IMR-90 (cell line): ENCODE data around the gene SURF6. TPM values are rescaled to one million over a fixed set of nuclear protein-coding genes. Genes with fewer than 3 reads are reported as not detected.
A peak's percentile ranks its signal among the peaks of the same experiment; 100 is the strongest.
"Not testable (repeated sequence)": the region's sequence is repeated elsewhere in the genome, so short reads cannot be mapped to it uniquely, and the experiment has no call there.

Source experiments
- ATAC-seq: fragments of 200-7000 bp; cut with Tn5 transposase; 2 replicates; pipeline ENCODE4 v1.9.1; 2020; ENCODE audit warnings: low read depth, mild to moderate bottlenecking, moderate library complexity
- BruUV-seq: library from RNA; stranded (reverse); fragments of 400-500 nt; replicated peaks from 2 replicates; lab custom pipeline; 2021; lab: Mats Ljungman, UMichigan
- CTCF ChIA-PET: fragments of 300-600 bp; formaldehyde crosslinking; extraction: SDS; loops from one replicate; lab custom pipeline; 2021; ENCODE audit warnings: antibody characterized with exemption; lab: Yijun Ruan, JAX
- POLR2A ChIA-PET: fragments of 300-600 bp; sonication (Branson Sonifier 250); formaldehyde crosslinking; loops from one replicate; lab custom pipeline; 2022; ENCODE audit warnings: antibody characterized with exemption; ENCODE audit not compliant: unreplicated experiment; lab: Charles Lee
- DNase-seq: peaks from one replicate; pipeline ENCODE4 v3.0.0; 2013
- H2AFZ ChIP-seq: replicated peaks from 2 replicates; pipeline ENCODE3; 2013; ENCODE audit warnings: low read length, mild to moderate bottlenecking; ENCODE audit not compliant: poor library complexity
- H2AK5ac ChIP-seq: 2 replicates; pipeline ENCODE4 v1.6.1; 2013; ENCODE audit warnings: low read depth, low read length, inconsistent platforms
- H2AK9ac ChIP-seq: replicated peaks from 2 replicates; pipeline ENCODE3; 2013; ENCODE audit warnings: mild to moderate bottlenecking, low read depth, low read length, moderate library complexity; ENCODE audit not compliant: poor library complexity
- H2BK120ac ChIP-seq: 2 replicates; pipeline ENCODE4 v1.6.1; 2013; ENCODE audit warnings: low read depth, low read length, inconsistent platforms
- H2BK15ac ChIP-seq: 3 replicates; pipeline ENCODE4 v1.6.1; 2013; ENCODE audit warnings: low read depth, low read length, inconsistent platforms
- H2BK20ac ChIP-seq: 2 replicates; pipeline ENCODE4 v1.6.1; 2013; ENCODE audit warnings: low read depth, mild to moderate bottlenecking, inconsistent platforms, low read length, moderate library complexity
- H2BK5ac ChIP-seq: 2 replicates; pipeline ENCODE4 v1.6.1; 2013; ENCODE audit warnings: mild to moderate bottlenecking, low read depth, low read length, inconsistent platforms; ENCODE audit not compliant: poor library complexity, severe bottlenecking
- H3K14ac ChIP-seq: replicated peaks from 2 replicates; pipeline ENCODE4 v1.6.1; 2013; ENCODE audit warnings: low read depth, low read length, inconsistent platforms
- H3K18ac ChIP-seq: 2 replicates; pipeline ENCODE4 v1.6.1; 2013; ENCODE audit warnings: low read depth, low read length, control low read depth
- H3K23ac ChIP-seq: 2 replicates; pipeline ENCODE4 v1.6.1; 2013; ENCODE audit warnings: low read depth, low read length, inconsistent platforms
- H3K27ac ChIP-seq: 2 replicates; pipeline ENCODE4 v1.5.1; 2013; ENCODE audit warnings: mild to moderate bottlenecking, control low read depth, low read length; ENCODE audit not compliant: insufficient read depth
- H3K27me3 ChIP-seq: 2 replicates; pipeline ENCODE4 v1.6.1; 2013; ENCODE audit warnings: low read length; ENCODE audit not compliant: control insufficient read depth, insufficient read depth
- H3K36me3 ChIP-seq: 2 replicates; pipeline ENCODE4 v1.6.1; 2013; ENCODE audit warnings: low read length, mixed read lengths; ENCODE audit not compliant: control insufficient read depth, insufficient read depth
- H3K4ac ChIP-seq: 2 replicates; pipeline ENCODE4 v1.6.1; 2013; ENCODE audit warnings: low read depth, low read length, inconsistent platforms
- H3K4me1 ChIP-seq: 2 replicates; pipeline ENCODE4 v1.6.1; 2013; ENCODE audit warnings: low read length, mixed read lengths; ENCODE audit not compliant: control insufficient read depth, insufficient read depth
- H3K4me2 ChIP-seq: 2 replicates; pipeline ENCODE4 v1.6.1; 2013; ENCODE audit warnings: low read depth, mild to moderate bottlenecking, control low read depth, low read length, moderate library complexity
- H3K4me3 ChIP-seq: 2 replicates; pipeline ENCODE4 v1.5.1; 2013; ENCODE audit warnings: low read depth, mild to moderate bottlenecking, control low read depth, low read length, moderate library complexity; ENCODE audit not compliant: insufficient read depth
- H3K56ac ChIP-seq: 2 replicates; pipeline ENCODE4 v1.6.1; 2013; ENCODE audit warnings: low read length, inconsistent platforms; ENCODE audit not compliant: insufficient read depth; ENCODE audit errors: extremely low read depth
- H3K79me1 ChIP-seq, 2 experiments: 2 replicates each; pipeline ENCODE4 v1.6.1; 2013; ENCODE audit warnings: low read length in 2 of 2, inconsistent platforms in 1 of 2, low read depth in 1 of 2
- H3K9ac ChIP-seq: 2 replicates; pipeline ENCODE4 v1.6.1; 2013; ENCODE audit warnings: low read depth, low read length, control low read depth
- H3K9me1 ChIP-seq: 2 replicates; pipeline ENCODE4 v1.6.1; 2013; ENCODE audit warnings: low read length, inconsistent platforms; ENCODE audit not compliant: insufficient read depth
- H3K9me3 ChIP-seq: 2 replicates; pipeline ENCODE4 v1.6.1; 2013; ENCODE audit warnings: low read length; ENCODE audit not compliant: control insufficient read depth, insufficient read depth
- H4K20me1 ChIP-seq: 2 replicates; pipeline ENCODE4 v1.6.1; 2013; ENCODE audit warnings: low read length, inconsistent platforms; ENCODE audit not compliant: insufficient read depth
- H4K5ac ChIP-seq: 2 replicates; pipeline ENCODE4 v1.6.1; 2013; ENCODE audit warnings: mild to moderate bottlenecking, low read depth, low read length, control low read depth
- H4K8ac ChIP-seq, 2 experiments: 2 replicates each; pipeline ENCODE4 v1.6.1; 2013; ENCODE audit warnings: low read depth in 2 of 2, low read length in 2 of 2, control low read depth in 1 of 2, inconsistent platforms in 1 of 2
- H4K91ac ChIP-seq: 2 replicates; pipeline ENCODE4 v1.6.1; 2013; ENCODE audit warnings: low read depth, low read length, inconsistent platforms; ENCODE audit not compliant: insufficient read depth
- CHD1 ChIP-seq: IDR thresholded peaks from 2 replicates; pipeline ENCODE4 v1.6.1; 2012; ENCODE audit warnings: low read depth, low read length, improper control_type of control experiment
- MAFK ChIP-seq: IDR thresholded peaks from 2 replicates; pipeline ENCODE4 v1.6.1; 2012; ENCODE audit warnings: low read depth, low read length, improper control_type of control experiment
- WGBS, 2 experiments: methylation state at CpG; one replicate each; pipeline versions ENCODE4 v1.1.5 to v1.1.7; 2013; ENCODE audit warnings: missing lambda C conversion rate in 2 of 2; ENCODE audit not compliant: insufficient read length in 1 of 2; ENCODE audit errors: extremely low coverage in 2 of 2; 5-methylcytosine and 5-hydroxymethylcytosine counted together
- dilution Hi-C: fragments of 300-500 bp; cut with HindIII; formaldehyde crosslinking; loops from one replicate; pipeline ENCODE4 v1.14.3; 2018; ENCODE audit warnings: low sequenced_read_pairs; ENCODE audit not compliant: unreplicated experiment
- in situ Hi-C: fragments of 300-500 bp; cut with MboI; formaldehyde crosslinking; loops from 3 replicates; pipeline ENCODE4 v1.14.3; 2019; ENCODE audit warnings: low sequenced_read_pairs, inconsistent platforms, mixed read lengths
- intact Hi-C: fragments of 100-400 bp; cut with micrococcal nuclease; formaldehyde crosslinking; loops from 2 replicates; pipeline ENCODE4 v1.10.0; 2022
- polyA plus RNA-seq, 3 experiments: library from polyadenylated mRNA; depleted of rRNA; stranded (reverse); fragments of >200 nt; gene quantifications; 2 replicates each; pipeline ENCODE4 v1.2.3, GENCODE V29; 2012; ENCODE audit warnings: low replicate concordance in 1 of 3
- total RNA-seq: library from RNA; depleted of rRNA; stranded (reverse); fragments of >200 nt; gene quantifications from 2 replicates; pipeline ENCODE4 v1.2.3, GENCODE V29; 2012

The SURF6 gene
- total and polyA plus RNA-seq, 2 of the 4 experiments (the other 2 are of a cell fraction) = 6.1 to 12.8 TPM

DNA sequence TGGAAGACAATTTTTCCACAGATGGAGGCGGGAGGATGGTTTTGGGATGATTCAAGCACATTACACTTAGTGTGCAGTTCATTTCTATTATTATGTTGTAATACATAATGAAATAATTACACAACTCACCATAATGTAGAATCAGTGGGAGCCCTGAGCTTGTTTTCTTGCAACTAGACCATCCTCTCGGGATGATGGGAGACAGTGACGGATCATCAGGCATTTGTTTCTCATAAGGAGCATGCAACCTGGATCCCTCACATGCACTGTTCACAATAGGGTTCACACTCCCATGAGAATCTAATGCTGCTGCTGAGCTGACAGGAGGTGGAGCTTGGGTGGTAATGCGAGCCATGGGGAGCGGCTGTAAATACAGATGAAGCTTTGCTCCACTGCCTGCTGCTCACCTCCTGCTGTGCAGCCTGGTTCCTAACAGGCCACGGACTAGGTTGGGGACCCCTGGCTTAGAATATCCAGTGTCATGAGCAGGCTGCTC lies 41.8 kb upstream of the SURF6 start:
- no peak overlapping the region for H3K56ac ChIP-seq
- H2BK15ac ChIP-seq = no peak overlapping the region
- TF ChIP-seq CHD1 (no peak), MAFK (no peak)
- H3K27me3 ChIP-seq = no peaks in the 10 kb centered on the region
- no peak overlapping the region for H2BK20ac ChIP-seq
- in situ Hi-C loops (no loop called here), dilution Hi-C loops (no loop called here), intact Hi-C loops (no loop called here)
- no peak overlapping the region for H2BK120ac ChIP-seq
- H4K5ac ChIP-seq = no peak overlapping the region
- no peaks in the 10 kb centered on the region for H3K9me3 ChIP-seq
- H3K9me1 ChIP-seq = no peaks in the 10 kb centered on the region; the same call in 1 of the 2 replicates
- H3K36me3 ChIP-seq = peaks cover 5% of the 10 kb centered on the region
- POLR2A ChIA-PET = no interaction called here
- H2AK5ac ChIP-seq = no peak overlapping the region
- no peak overlapping the region for H2BK5ac ChIP-seq
- no peak overlapping the region for H3K4ac ChIP-seq
- DNase-seq (peak; percentile 17), ATAC-seq (no peak)
- no peak overlapping the region for H3K4me2 ChIP-seq
- H4K20me1 ChIP-seq = peaks cover 25% of the 10 kb centered on the region
- H3K27ac ChIP-seq = no peak overlapping the region
- peaks cover 0 to 9% of the 10 kb centered on the region in 2 experiments; a peak in 2 of 4 replicates for H3K79me1 ChIP-seq
- H2AFZ ChIP-seq = no peak overlapping the region
- H3K4me3 ChIP-seq = no peak overlapping the region
- 67% methylated on average over 3 of the region's 6 CpGs; no CpG with 5 or more reads in 1 of the 2 experiments for WGBS, 2 experiments
- H2AK9ac ChIP-seq = no peak overlapping the region
- BruUV-seq = no TSS peak
- no peak overlapping the region for H3K23ac ChIP-seq
- no peak overlapping the region for H3K9ac ChIP-seq
- no peak overlapping the region for H3K14ac ChIP-seq
- no peak overlapping the region for H4K91ac ChIP-seq
- H4K8ac ChIP-seq = no peak overlapping the region
- CTCF ChIA-PET = no interaction called here
- H3K4me1 ChIP-seq = peaks cover under 1% of the 10 kb centered on the region
- H3K18ac ChIP-seq = no peak overlapping the region

DNA sequence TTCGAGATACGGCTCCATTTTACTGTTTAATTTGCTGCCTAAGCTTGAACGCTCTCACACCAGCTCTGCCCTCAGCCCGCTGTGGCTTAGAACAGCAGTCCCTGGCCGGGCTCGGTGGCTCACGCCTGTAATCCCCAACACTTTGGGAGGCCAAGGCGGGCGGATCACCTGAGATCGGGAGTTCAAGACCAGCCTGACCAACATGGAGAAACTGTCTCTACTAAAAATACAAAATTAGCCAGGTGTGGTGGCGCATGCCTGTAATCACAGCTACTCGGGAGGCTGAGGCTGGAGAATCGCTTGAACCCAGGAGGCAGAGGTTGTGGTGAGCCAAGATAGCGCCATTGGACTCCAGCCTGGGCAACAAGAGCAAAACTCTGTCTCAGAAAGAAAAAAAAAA lies 41.3 kb upstream of the SURF6 start:
- POLR2A ChIA-PET = not testable (repeated sequence)

More for the DNA sequence above, 41.3 kb upstream of the SURF6 start:
- H4K8ac ChIP-seq, H3K9me1 ChIP-seq, H3K4me2 ChIP-seq, H3K9ac ChIP-seq, DNase-seq, H2AK9ac ChIP-seq, H4K91ac ChIP-seq, H2BK5ac ChIP-seq, dilution Hi-C loops, H3K36me3 ChIP-seq, H3K4me3 ChIP-seq, H3K23ac ChIP-seq, H2AFZ ChIP-seq, H4K5ac ChIP-seq, H3K4me1 ChIP-seq, H2BK120ac ChIP-seq, intact Hi-C loops, H3K9me3 ChIP-seq, H3K4ac ChIP-seq, H3K56ac ChIP-seq, in situ Hi-C loops, H3K27me3 ChIP-seq, H3K27ac ChIP-seq, BruUV-seq, ATAC-seq, H2AK5ac ChIP-seq, H3K14ac ChIP-seq, H2BK20ac ChIP-seq, H3K18ac ChIP-seq, H2BK15ac ChIP-seq: not testable (repeated sequence)
- peaks cover 30% of the 10 kb centered on the region for H4K20me1 ChIP-seq
- H3K79me1 ChIP-seq = peaks cover 0 to 14% of the 10 kb centered on the region in 2 experiments; a peak in 2 of 4 replicates
- CTCF ChIA-PET = interaction anchor here (0.5 kb wide), 1 partner anchor 290 kb away, joined by 4 read pairs; no protein-coding TSS in a partner anchor
- 99% methylated on average over 6 of the region's 14 CpGs; no CpG with 5 or more reads in 1 of the 2 experiments for WGBS, 2 experiments
